ENCODE results near the gene GLRA3. TPM values are rescaled to one million over a fixed set of nuclear protein-coding genes. Genes with fewer than 3 reads are reported as not detected.
"Not testable (repeated sequence)": the region's sequence is repeated elsewhere in the genome, so short reads cannot be mapped to it uniquely, and the experiment has no call there.

Gene GLRA3
- total RNA-seq, 2 donors from 2014 or later, result not detected

DNA sequence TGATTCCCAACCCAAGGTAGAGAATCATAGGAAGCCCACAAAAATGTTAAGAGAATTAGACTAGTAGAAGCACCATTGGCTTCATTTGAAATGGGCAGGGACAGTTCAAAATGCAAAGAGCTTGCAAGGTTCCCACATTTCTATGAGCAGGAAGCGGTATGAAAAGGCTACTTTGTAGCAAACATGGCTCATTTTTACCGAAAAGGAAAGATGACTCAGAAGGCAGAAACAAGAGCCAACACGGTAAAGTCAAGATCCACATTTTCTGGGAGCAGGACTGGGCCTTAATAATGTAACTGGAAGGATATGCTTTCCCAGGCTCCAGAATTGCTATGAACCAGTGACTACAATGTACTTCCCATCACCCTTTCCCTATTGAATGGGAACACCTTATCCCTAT lies 89.5 kb downstream of the GLRA3 start:
- DNase-seq (ENCODE audit: low spot score), result no peak
- intact Hi-C loops (cut with DNase I), result no loop called here

DNA sequence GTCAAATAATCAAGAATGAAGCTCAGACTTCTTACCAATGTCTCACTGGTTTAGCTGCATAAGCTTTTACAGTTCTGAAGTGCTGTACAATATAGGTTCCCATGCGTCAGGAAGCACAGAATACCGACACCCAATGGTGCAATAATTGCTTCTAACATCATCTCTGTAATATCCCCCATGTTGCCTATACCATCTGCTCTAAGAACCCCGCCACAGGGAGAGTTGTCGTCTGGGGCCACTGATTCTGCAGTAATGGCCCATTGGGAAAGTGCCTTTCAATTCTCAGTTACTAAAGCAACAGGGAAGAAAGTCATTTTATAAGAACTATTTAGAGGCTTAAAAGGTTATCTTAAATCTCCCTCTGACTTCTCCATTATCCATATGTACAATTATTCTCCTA lies 94.9 kb downstream of the GLRA3 start:
- DNase-seq (ENCODE audit: low spot score), result no peak
- intact Hi-C loops (cut with DNase I), result no loop called here

DNA sequence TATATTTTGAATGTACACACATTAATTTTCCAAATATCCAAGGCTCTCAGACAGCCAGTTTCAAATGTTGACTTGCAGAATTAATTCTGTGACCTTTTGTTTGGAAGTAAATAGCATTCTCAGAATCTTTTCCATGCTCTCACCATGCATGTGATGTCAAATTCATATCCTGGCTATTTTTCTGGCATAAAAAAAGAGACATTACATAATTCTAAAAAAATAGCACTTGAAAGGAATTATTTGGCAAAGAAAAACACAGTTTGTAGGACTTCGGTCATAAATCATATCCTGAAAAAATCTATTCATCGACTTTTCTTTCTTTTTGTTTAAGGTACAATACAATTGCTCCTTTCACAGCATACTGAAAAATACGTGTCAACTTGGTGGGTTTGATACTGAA lies 111.2 kb downstream of the GLRA3 start:
- DNase-seq (ENCODE audit: low spot score), result no peak
- intact Hi-C loops (cut with DNase I), result no loop called here

DNA sequence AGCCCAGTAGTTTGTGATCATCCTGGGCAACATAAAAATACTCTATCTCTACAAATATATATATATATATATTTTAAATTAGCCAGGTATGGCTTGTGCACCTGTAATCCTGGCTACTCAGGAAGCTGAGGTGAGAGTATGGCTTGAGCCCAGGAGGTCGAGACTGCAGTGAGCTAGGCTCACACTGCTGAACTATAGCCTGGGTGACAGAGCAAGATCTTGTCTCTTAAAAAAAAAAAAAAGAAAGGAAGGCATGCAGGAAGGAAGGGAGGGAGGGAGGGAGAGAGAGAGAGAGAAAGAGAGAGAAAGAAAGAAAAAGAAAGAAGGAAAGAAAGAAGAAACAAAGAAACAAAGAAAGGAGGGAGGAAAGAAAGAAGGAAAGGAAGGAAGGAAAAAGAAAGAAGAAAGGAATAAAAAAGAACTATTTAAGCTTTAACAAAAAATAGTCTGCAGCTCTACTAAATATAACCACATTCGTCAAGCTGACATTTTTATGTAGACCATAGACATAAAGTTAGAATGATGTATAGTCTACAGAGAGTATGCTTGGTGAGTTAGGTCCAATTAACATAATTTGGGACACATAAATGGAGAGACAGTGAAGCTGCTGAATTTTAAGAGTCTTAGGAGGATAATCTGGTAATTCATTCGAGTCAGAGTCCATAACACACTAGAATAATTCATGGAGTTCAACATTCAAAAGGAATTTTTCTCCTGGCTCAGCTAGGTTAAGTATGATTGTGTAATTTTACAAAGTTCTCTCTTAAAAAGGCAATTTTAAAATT lies 111.9 kb downstream of the GLRA3 start:
- intact Hi-C loops (cut with DNase I), result no loop called here
- no peak for DNase-seq (ENCODE audit: low spot score)

DNA sequence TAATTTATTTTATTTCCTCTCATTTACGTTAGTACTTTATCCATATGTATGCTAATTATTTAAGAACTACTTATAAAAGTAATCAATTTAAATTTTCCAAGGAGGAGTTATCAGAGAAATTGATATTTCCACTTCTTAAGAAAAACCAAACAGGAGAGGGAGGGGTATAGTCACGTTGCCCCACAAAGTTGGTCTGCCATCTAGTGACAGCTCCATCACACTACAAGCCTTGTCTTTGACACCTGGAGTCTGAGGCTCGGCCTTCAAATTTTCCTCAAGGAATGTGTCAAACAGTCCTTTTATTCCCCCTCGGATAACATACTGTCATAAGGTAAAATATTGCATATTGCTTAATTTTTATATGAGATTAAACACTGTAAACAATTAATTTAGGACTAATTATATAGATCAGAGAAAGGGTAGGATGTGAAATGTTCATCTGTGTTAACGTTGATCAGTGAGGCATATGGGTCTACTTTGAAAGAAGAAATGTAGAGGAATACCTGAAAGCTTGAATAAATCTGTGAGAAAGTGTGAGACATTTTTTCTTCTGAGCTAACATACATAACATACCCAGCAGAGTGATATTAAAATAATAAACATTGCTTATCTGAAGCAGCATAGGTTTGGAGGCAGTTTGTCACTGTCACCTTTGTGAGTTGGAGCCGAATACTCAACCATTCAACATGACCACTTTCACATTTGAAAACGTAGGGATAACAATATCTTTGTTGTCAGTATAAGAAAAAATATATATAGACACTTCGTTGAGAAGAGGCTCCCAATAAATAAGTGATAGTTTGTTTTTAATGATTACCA lies 114.4 kb downstream of the GLRA3 start:
- intact Hi-C loops (cut with DNase I), result no loop called here
- no peak for DNase-seq (ENCODE audit: low spot score)

DNA sequence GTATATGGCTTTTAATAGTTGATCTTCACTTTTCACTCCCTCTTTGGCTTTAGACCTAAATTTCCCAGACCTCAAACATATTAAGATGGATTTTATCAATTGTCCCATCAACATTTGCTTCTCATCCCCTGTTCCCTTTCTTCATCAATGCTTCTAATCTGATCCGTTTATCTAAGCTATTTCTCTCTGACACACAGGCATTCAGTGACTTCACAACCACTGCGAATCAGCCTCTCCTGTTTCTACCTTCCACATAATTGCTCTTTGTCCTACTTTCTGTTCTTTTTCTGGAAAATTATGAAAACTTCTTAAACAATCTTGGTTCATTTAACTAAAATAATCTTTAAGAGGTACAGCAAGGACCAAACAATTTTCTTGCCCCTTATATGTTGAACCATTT lies 115.2 kb downstream of the GLRA3 start:
- intact Hi-C loops (cut with DNase I), result loop anchor here in 1 of 2 donors (2.0 kb wide), 1 partner anchor 15 kb away; no protein-coding TSS in a partner anchor
- DNase-seq (ENCODE audit: low spot score), result no peak

DNA sequence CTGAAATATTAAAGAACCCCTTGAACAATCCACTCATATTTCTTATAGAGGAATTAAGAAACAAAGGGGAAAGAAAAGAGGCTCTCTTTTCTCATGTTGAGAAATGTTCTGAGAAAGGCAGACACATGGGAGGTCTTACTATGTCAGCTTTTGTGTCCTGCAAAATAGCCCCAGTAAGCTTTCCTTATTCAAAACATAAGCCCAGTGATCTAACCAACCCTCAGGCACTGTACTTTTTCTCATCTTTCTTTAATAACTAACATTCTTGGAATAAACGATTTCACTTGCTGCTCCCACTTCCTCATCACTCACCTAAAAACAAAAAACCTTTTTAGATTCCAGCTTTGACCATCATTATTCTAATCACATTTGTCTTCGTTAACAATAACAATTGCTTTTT lies 115.9 kb downstream of the GLRA3 start:
- no peak for DNase-seq (ENCODE audit: low spot score)
- intact Hi-C loops (cut with DNase I), result loop anchor here in 1 of 2 donors (2.0 kb wide), 1 partner anchor 14 kb away; no protein-coding TSS in a partner anchor

DNA sequence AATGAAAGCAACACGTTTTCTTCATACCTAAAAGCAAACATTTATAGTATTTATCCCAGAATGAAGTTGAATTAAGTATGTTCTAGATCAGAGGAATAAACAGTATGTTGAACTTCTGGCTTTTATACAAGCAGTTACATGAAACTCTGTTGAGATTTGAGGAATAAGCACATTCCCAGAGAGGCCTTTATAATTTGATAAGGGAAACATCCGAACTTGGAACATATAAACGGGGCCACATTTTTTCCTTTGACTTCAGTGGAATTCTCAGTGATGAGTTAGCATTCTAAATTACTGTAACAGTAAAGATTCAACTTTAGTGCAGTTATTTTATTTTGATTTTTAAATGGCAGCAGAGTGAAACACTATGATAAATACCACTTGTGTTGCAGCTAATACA lies 119.5 kb downstream of the GLRA3 start:
- intact Hi-C loops (cut with DNase I), result no loop called here
- no peak for DNase-seq (ENCODE audit: low spot score)

DNA sequence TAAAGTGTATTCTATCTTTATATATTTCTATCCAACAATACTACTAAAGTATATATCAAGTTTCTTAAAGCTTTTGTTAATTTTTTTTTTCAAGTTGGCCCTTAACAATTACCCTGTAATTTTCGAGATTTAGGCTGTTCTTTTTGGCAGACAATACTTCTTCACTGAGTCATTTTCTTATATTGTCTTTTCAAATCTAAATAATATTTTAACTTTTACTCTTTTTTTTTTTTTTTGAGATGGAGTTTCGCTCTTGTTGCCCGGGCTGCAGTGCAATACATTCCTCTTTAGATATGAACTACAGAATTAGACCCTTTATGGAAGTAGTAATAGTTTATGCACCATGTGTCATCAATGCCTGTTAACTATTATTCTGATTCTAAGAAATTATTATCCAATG lies 120.7 kb downstream of the GLRA3 start:
- DNase-seq (ENCODE audit: low spot score), result no peak
- intact Hi-C loops (cut with DNase I), result no loop called here

DNA sequence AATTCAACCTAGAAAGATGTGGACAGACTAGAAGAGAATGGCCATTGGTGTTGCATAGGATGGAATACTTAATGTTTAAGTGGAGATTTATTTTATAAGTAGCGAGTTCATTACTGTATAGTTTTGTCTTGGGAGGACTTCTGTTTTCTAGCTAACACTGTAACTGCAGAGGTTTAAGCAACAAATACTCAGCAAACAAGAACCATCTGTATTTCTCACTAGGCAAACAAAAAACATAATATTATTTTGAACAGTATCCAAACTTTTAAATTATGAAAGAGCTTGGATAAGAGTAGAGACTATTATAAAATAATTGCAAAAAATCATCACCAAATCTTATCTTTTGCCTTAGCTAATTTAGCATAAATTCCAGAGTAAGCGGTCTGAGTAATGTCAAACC lies 121.1 kb downstream of the GLRA3 start:
- DNase-seq (ENCODE audit: low spot score), result no peak
- intact Hi-C loops (cut with DNase I), result no loop called here

DNA sequence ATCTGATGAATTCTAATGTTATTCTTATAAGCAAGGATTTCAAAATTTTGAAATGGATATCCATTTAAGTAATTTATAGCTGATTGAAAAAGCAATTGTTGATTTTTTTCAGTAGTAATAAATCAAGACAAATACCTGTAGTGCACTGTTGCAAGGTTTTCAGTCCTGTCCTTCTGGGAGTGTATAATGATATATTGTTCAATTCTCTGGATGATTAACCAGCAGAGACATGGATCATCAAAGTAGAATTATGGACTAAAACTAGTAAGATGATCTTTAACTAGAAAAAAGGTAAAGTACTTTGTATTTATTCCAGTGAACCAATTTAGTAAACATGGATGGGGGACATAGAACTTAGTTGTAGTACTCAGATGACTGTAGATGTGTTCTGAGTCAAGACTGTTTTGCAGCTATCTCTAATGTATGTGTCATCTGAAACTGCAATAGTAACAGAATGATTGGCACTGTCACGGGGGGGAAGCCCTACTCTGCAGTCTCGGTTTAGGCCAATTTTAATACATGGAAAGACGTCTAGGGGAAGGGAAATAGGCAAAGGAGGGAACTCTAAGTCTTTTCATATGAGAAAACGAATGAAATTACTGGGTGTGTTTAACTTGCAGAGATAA lies 121.9 kb downstream of the GLRA3 start:
- no peak for DNase-seq (ENCODE audit: low spot score)

DNA sequence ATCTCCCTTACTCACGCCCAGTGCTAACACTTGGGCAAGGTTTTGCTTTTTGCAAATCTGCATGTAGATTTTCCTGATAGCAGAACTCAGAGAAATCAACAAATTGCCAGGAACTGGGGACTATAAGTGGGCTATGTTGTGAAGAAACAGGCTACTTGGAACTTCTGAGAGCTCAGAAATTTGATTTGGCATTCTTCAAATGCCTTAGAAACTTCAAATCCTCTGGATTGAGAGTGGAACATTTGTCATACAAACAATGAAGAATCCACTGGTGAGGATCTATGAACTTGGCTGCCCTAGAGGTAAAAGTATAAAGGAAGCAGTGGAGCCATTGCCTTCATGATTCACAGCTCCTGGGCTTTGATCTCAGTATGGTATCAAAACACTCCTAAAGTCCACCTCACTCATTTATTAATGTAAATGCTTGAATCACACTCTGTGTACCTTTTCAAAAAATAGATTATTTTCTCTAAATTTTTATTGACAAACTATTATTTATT lies 126.0 kb downstream of the GLRA3 start:
- intact Hi-C loops (cut with DNase I), result no loop called here
- no peak for DNase-seq (ENCODE audit: low spot score)

More for the DNA sequence above, 121.9 kb downstream of the GLRA3 start:
- intact Hi-C loops (cut with DNase I), result no loop called here

DNA sequence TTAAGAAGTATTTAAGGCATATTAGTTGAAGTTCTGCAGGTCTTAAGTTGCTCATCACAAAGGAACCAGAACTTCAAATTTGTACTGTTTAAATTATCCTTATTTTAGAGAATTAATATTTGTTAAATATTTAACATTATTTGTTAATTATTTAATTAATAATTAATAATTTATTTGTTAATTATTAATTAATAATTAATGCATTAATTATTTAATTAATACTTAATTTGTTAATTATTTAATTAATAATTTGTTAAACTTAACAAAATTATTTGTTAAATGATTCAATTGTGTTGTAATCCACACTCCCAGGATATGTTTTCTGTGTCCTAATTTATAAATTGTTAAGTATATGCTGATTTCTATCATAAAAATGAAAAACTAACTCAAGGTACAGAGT lies 129.4 kb downstream of the GLRA3 start:
- intact Hi-C loops (cut with DNase I), result loop anchor here in 1 of 2 donors (2.0 kb wide), 1 partner anchor 13 kb away; no protein-coding TSS in a partner anchor
- DNase-seq (ENCODE audit: low spot score), result no peak

DNA sequence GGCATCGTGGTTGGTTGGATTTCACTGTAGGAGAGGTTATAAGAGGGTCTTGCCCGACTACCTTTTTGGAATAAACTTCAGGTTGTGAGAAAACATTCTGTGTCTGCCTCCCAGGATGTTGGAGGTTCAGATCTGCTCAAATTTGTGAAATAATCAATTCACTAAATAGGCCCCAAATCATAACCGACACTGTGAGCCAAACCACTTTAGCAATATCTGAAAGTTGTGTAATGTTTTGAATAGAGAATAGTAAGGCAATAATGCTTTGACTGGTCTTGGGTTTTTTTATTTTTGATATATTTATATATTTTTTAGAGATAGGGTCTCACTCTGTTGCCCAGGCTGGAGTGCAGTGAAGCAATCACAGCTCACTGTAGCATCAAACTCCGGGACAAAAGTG lies 131.2 kb downstream of the GLRA3 start:
- intact Hi-C loops (cut with DNase I), result loop anchor here in 1 of 2 donors (2.0 kb wide), 1 partner anchor 15 kb away; no protein-coding TSS in a partner anchor
- DNase-seq (ENCODE audit: low spot score), result no peak

DNA sequence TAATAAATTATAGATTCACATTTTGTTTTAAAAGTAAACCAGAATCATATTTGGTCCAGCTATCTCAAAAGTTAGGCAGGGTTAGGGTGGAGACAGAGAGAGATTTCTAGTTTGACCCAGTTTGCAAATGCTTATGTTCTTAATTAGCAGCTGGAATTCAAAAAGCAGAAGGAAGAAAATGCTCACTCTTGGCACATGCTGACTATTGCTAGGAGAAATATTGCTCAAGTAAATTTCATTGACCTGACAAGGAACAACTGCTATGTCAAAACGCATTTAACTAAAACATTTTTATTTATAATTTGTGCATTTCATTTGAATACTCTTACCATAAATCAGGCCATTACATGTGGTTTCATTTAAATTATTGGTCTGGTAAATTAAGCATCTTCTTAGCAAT lies 131.8 kb downstream of the GLRA3 start:
- no peak for DNase-seq (ENCODE audit: low spot score)
- intact Hi-C loops (cut with DNase I), result no loop called here

DNA sequence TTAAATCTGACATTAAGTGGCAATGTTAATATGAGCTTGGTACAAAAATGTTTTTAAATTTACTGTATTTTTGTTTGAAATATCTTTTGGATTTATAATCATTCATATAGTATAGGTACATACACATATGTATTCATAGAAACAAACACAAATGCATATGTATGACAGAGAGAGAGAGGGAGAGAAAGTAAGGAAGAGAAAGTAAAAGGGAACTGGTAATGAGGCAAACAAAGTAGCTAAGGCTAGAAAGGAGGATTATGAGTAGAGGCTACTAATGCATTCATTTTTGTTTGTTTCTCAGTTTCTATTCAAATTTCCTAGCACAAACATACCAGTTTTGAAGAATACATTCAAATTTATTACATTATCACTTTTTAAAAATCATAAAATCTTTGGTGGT lies 132.4 kb downstream of the GLRA3 start:
- no peak for DNase-seq (ENCODE audit: low spot score)
- intact Hi-C loops (cut with DNase I), result no loop called here

DNA sequence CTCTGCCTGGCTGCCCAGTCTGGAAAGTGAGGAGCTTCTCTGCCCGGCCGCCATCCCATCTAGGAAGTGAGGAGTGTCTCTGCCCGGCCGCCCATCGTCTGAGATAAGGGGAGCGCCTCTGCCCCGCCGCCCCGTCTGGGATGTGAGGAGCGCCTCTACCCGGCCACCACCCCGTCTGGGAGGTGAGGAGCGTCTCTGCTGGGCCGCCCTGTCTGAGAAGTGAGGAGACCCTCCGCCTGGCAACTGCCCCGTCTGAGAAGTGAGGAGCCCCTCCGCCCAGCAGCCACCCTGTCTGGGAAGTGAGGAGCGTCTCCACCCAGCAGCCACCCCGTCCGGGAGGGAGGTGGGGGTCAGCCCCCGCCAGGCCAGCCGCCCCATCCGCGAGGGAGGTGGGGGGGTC lies 137.2 kb downstream of the GLRA3 start:
- DNase-seq (ENCODE audit: low spot score); intact Hi-C loops (cut with DNase I): not testable (repeated sequence)

DNA sequence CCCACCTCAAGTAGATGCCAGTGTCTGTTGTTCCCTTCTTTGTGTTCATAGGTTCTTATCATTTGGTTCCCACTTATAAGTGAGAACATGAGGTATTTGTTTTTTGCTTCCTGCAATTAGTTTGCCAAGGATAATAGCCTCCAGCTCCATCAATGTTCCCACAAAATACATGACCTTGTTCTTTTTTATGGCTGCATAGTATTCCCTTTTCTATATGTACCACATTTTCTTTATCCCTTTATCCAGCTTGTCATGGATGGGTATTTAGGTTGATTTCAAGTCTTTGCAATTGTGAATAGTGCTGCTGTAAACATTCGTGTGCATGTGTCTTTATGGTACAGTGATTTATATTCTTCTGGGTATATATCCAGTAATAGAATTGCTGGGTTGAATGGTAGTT lies 138.4 kb downstream of the GLRA3 start:
- intact Hi-C loops (cut with DNase I), result no loop called here
- DNase-seq (ENCODE audit: low spot score), result no peak

DNA sequence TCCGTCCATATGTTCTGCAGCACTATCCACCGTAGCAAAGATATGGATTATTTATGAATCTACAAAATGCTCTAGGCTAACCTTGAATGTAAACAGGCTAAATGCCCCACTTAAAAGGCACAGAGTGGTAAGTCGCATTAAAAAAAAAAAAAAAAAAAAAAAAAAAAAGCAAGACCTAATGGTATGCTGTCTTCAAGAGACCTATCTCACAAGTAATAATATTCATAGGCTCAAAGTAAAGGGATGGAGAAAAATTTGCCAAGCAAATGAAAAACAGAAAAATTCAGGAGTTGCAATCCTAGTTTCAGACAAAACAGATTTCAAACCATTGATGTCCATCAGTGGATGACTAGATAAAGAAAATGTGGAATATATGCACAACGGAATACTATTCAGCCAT lies 139.4 kb downstream of the GLRA3 start:
- no peak for DNase-seq (ENCODE audit: low spot score)
- intact Hi-C loops (cut with DNase I), result no loop called here

DNA sequence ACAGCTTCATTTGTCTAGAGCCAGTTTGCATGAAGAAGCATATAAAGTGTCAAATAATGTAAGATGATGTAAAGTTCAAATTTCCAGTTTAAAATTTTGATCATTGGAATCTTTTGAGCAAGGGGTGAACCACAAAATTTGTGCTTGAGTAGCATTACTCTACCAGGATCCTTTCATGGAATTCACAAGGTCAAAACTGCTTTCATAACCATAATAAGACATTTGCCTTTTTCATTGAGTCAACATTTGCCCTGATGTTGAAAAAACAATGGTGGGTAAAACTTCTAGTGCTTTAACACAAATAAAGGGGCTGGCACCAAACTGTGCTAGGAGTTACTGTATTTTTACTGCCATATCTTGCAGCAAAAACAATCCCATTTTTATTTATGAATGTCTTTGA lies 142.2 kb downstream of the GLRA3 start:
- no peak for DNase-seq (ENCODE audit: low spot score)
- intact Hi-C loops (cut with DNase I), result no loop called here
